WTC11 (cell line): Measurements from ENCODE around the gene P2RX2. TPM values are rescaled to one million over a fixed set of nuclear protein-coding genes. Genes with fewer than 3 reads are reported as not detected.

Experiments
- ATAC-seq: fragments of 200-7000 bp; cut with Tn5 transposase; 2 replicates; pipeline ENCODE4 v1.10.0; 2021; ENCODE audit warnings: mild to moderate bottlenecking, moderate library complexity
- CTCF ChIA-PET: fragments of 300-600 bp; sonication (Branson Sonifier 250); formaldehyde crosslinking; loops from one replicate; lab custom pipeline; 2021; ENCODE audit warnings: antibody characterized with exemption; lab: Charles Lee
- POLR2A ChIA-PET: fragments of 350-600 bp; sonication (Branson Sonifier 250); formaldehyde crosslinking; loops from one replicate; lab custom pipeline; 2021; ENCODE audit warnings: antibody characterized with exemption; lab: Charles Lee
- DNase-seq: peaks from one replicate; pipeline ENCODE4 v3.0.0; 2021; ENCODE audit warnings: low spot score
- H3K27ac Mint-ChIP-seq: 2 replicates; pipeline ENCODE4 v1.8.0; 2021; ENCODE audit warnings: mixed read lengths
- H3K27me3 Mint-ChIP-seq: 2 replicates; pipeline ENCODE4 v1.8.0; 2021; ENCODE audit warnings: low read depth, mild to moderate bottlenecking, moderate library complexity, mixed read lengths
- H3K36me3 Mint-ChIP-seq: 2 replicates; pipeline ENCODE4 v1.8.0; 2021; ENCODE audit warnings: mixed read lengths
- H3K4me1 Mint-ChIP-seq: 2 replicates; pipeline ENCODE4 v1.8.0; 2022; ENCODE audit warnings: mixed read lengths
- H3K4me3 Mint-ChIP-seq: 2 replicates; pipeline ENCODE4 v1.8.0; 2021; ENCODE audit warnings: mild to moderate bottlenecking, moderate library complexity, mixed read lengths
- H3K9me3 Mint-ChIP-seq: 2 replicates; pipeline ENCODE4 v1.8.0; 2021; ENCODE audit warnings: mixed read lengths
- ATF3 ChIP-seq: sonication (generic); formaldehyde crosslinking; conservative IDR thresholded peaks from 2 replicates; pipeline ENCODE4 v1.8.1; 2022; ENCODE audit warnings: mild to moderate bottlenecking, missing genetic modification reagents
- ESRRA ChIP-seq: sonication (generic); formaldehyde crosslinking; IDR thresholded peaks from 2 replicates; pipeline ENCODE4 v1.8.1; 2022; ENCODE audit warnings: mild to moderate bottlenecking, missing genetic modification reagents, borderline replicate concordance
- FOXK1 ChIP-seq: sonication (generic); formaldehyde crosslinking; IDR thresholded peaks from 2 replicates; pipeline ENCODE4 v1.8.0; 2022; ENCODE audit warnings: mild to moderate bottlenecking, moderate library complexity, missing genetic modification reagents
- FOXP1 ChIP-seq: sonication (generic); formaldehyde crosslinking; IDR thresholded peaks from 2 replicates; pipeline ENCODE4 v1.8.0; 2022; ENCODE audit warnings: missing genetic modification reagents, mild to moderate bottlenecking, moderate library complexity, borderline replicate concordance
- GTF2I ChIP-seq: fragments of 250-450 bp; sonication (Bioruptor Pico); conservative IDR thresholded peaks from 2 replicates; pipeline ENCODE4 v1.4.0; 2021; ENCODE audit warnings: mild to moderate bottlenecking
- IRF2 ChIP-seq: sonication (generic); formaldehyde crosslinking; IDR thresholded peaks from 2 replicates; pipeline ENCODE4 v1.8.0; 2022; ENCODE audit warnings: low read depth, missing genetic modification reagents, borderline replicate concordance
- JUN ChIP-seq: sonication (generic); formaldehyde crosslinking; IDR thresholded peaks from 2 replicates; pipeline ENCODE4 v1.8.0; 2023; ENCODE audit warnings: mild to moderate bottlenecking, missing genetic modification reagents
- KAT7 ChIP-seq: sonication (generic); formaldehyde crosslinking; IDR thresholded peaks from 2 replicates; pipeline ENCODE4 v1.8.1; 2023; ENCODE audit warnings: missing genetic modification reagents, mild to moderate bottlenecking, borderline replicate concordance
- NR1H2 ChIP-seq: sonication (generic); formaldehyde crosslinking; IDR thresholded peaks from 2 replicates; pipeline ENCODE4 v1.9.0; 2021; ENCODE audit warnings: mild to moderate bottlenecking, moderate library complexity, missing genetic modification reagents
- OVOL2 ChIP-seq: fragments of 250-450 bp; sonication (Bioruptor Pico); IDR thresholded peaks from 2 replicates; pipeline ENCODE4 v1.9.0; 2021; ENCODE audit warnings: mild to moderate bottlenecking, borderline replicate concordance
- PRRX2 ChIP-seq: fragments of 250-450 bp; sonication (Bioruptor Pico); IDR thresholded peaks from 2 replicates; pipeline ENCODE4 v1.8.0; 2021; ENCODE audit warnings: mild to moderate bottlenecking
- ZBTB43 ChIP-seq: sonication (generic); formaldehyde crosslinking; IDR thresholded peaks from 2 replicates; pipeline ENCODE4 v1.8.1; 2023; ENCODE audit warnings: mild to moderate bottlenecking, missing genetic modification reagents
- ZMAT4 ChIP-seq: fragments of 250-450 bp; sonication (Bioruptor Pico); IDR thresholded peaks from 2 replicates; pipeline ENCODE4 v1.9.0; 2021; ENCODE audit warnings: mild to moderate bottlenecking
- ZNF121 ChIP-seq: sonication (generic); formaldehyde crosslinking; IDR thresholded peaks from 2 replicates; pipeline ENCODE4 v1.8.0; 2023; ENCODE audit warnings: missing genetic modification reagents
- ZNF219 ChIP-seq: sonication (generic); formaldehyde crosslinking; IDR thresholded peaks from 2 replicates; pipeline ENCODE4 v1.8.0; 2023; ENCODE audit warnings: missing genetic modification reagents, mild to moderate bottlenecking, borderline replicate concordance
- ZNF423 ChIP-seq: fragments of 250-450 bp; sonication (Bioruptor Pico); IDR thresholded peaks from 2 replicates; pipeline ENCODE4 v2.1.2; 2022; ENCODE audit warnings: mild to moderate bottlenecking, moderate library complexity
- total RNA-seq: library from RNA; stranded (reverse); gene quantifications from 3 replicates; pipeline ENCODE4 v1.2.3, GENCODE V29; 2021
- TF ChIP-seq, protein P1 (sequence below): sonication (generic); formaldehyde crosslinking; IDR thresholded peaks from 2 replicates; pipeline ENCODE4 v1.8.1; 2023; ENCODE audit warnings: mild to moderate bottlenecking, missing genetic modification reagents, borderline replicate concordance
- TF ChIP-seq, protein P2 (sequence below): sonication (generic); formaldehyde crosslinking; IDR thresholded peaks from 2 replicates; pipeline ENCODE4 v1.8.1; 2023; ENCODE audit warnings: mild to moderate bottlenecking, missing genetic modification reagents

The P2RX2 gene
- total RNA-seq, 1 experiment from 2014 or later: 2.1 TPM

- H3K27ac Mint-ChIP-seq: no peak overlapping the region
- H3K4me3 Mint-ChIP-seq: no peak overlapping the region
- DNase-seq (no peak), ATAC-seq (no peak)
- H3K27me3 Mint-ChIP-seq: peaks cover 90% of the 10 kb centered on the region
- peaks cover 5% of the 10 kb centered on the region; the same call in 1 of the 2 replicates for H3K36me3 Mint-ChIP-seq
- H3K4me1 Mint-ChIP-seq: peaks cover 7% of the 10 kb centered on the region; the same call in 1 of the 2 replicates
- no peak for TF ChIP-seq IRF2
- no peak for TF ChIP-seq NR1H2 (CRISPR knock-in tag)
- TF ChIP-seq ZNF423 (CRISPR knock-in tag): no peak
- TF ChIP-seq, protein P1, sequence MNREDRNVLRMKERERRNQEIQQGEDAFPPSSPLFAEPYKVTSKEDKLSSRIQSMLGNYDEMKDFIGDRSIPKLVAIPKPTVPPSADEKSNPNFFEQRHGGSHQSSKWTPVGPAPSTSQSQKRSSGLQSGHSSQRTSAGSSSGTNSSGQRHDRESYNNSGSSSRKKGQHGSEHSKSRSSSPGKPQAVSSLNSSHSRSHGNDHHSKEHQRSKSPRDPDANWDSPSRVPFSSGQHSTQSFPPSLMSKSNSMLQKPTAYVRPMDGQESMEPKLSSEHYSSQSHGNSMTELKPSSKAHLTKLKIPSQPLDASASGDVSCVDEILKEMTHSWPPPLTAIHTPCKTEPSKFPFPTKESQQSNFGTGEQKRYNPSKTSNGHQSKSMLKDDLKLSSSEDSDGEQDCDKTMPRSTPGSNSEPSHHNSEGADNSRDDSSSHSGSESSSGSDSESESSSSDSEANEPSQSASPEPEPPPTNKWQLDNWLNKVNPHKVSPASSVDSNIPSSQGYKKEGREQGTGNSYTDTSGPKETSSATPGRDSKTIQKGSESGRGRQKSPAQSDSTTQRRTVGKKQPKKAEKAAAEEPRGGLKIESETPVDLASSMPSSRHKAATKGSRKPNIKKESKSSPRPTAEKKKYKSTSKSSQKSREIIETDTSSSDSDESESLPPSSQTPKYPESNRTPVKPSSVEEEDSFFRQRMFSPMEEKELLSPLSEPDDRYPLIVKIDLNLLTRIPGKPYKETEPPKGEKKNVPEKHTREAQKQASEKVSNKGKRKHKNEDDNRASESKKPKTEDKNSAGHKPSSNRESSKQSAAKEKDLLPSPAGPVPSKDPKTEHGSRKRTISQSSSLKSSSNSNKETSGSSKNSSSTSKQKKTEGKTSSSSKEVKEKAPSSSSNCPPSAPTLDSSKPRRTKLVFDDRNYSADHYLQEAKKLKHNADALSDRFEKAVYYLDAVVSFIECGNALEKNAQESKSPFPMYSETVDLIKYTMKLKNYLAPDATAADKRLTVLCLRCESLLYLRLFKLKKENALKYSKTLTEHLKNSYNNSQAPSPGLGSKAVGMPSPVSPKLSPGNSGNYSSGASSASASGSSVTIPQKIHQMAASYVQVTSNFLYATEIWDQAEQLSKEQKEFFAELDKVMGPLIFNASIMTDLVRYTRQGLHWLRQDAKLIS (CRISPR knock-in tag): no peak
- no peak for TF ChIP-seq GTF2I (CRISPR knock-in tag)
- TF ChIP-seq JUN (CRISPR knock-in tag): no peak
- TF ChIP-seq ATF3 (CRISPR knock-in tag): no peak
- TF ChIP-seq ESRRA (CRISPR knock-in tag): no peak
- TF ChIP-seq FOXK1 (CRISPR knock-in tag): no peak
- TF ChIP-seq, protein P2, sequence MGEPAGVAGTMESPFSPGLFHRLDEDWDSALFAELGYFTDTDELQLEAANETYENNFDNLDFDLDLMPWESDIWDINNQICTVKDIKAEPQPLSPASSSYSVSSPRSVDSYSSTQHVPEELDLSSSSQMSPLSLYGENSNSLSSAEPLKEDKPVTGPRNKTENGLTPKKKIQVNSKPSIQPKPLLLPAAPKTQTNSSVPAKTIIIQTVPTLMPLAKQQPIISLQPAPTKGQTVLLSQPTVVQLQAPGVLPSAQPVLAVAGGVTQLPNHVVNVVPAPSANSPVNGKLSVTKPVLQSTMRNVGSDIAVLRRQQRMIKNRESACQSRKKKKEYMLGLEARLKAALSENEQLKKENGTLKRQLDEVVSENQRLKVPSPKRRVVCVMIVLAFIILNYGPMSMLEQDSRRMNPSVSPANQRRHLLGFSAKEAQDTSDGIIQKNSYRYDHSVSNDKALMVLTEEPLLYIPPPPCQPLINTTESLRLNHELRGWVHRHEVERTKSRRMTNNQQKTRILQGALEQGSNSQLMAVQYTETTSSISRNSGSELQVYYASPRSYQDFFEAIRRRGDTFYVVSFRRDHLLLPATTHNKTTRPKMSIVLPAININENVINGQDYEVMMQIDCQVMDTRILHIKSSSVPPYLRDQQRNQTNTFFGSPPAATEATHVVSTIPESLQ: no peak
- TF ChIP-seq OVOL2: no peak
- no peak for TF ChIP-seq FOXP1 (CRISPR knock-in tag)
- TF ChIP-seq KAT7: no peak
- no peak for TF ChIP-seq ZBTB43
- TF ChIP-seq PRRX2 (CRISPR knock-in tag): no peak
- TF ChIP-seq ZMAT4 (CRISPR knock-in tag): no peak
- no peak for TF ChIP-seq ZNF219
- ChIA-PET CTCF (interaction anchor here (1.0 kb wide), 1 partner anchor 8 kb away, joined by 5 read pairs; no protein-coding TSS in a partner anchor), POLR2A (no interaction called here)
- H3K9me3 Mint-ChIP-seq: peaks cover 11% of the 10 kb centered on the region
These were observed 11.6 kb upstream of the P2RX2 start for GRCh38 chr12:132606927-132607326.

- H3K9me3 Mint-ChIP-seq: peaks cover 12% of the 10 kb centered on the region
These were observed 10.1 kb upstream of the P2RX2 start for GRCh38 chr12:132608231-132609171.

More at GRCh38 chr12:132608231-132609171, 10.1 kb upstream of the P2RX2 start:
- no peak for DNase-seq
- Mint-ChIP-seq H3K4me3 (no peak overlapping the region), H3K4me1 (no peaks in the 10 kb centered on the region), H3K27me3 (peaks cover 93% of the 10 kb centered on the region), H3K36me3 (peaks cover 5% of the 10 kb centered on the region; the same call in 1 of the 2 replicates), H3K27ac (no peak overlapping the region)
- no peak for ATAC-seq
- 0 out of 2 replicates have a peak, but pooled peaks have one; percentile 40 for TF ChIP-seq ZNF121 (CRISPR knock-in tag)
- TF ChIP-seq FOXP1 (CRISPR knock-in tag): no peak
- ChIA-PET POLR2A (interaction anchor here (0.7 kb wide), 1 partner anchor 21 kb away, joined by 3 read pairs; no protein-coding TSS in a partner anchor), CTCF (interaction anchor here (1.0 to 2.4 kb wide), 5 partner anchors 9 to 195 kb away, joined by 3 to 11 read pairs (median 5); partner anchors contain the start of gene P2RX2)
